ENCODE measurements around the gene LRP2.

DNA sequence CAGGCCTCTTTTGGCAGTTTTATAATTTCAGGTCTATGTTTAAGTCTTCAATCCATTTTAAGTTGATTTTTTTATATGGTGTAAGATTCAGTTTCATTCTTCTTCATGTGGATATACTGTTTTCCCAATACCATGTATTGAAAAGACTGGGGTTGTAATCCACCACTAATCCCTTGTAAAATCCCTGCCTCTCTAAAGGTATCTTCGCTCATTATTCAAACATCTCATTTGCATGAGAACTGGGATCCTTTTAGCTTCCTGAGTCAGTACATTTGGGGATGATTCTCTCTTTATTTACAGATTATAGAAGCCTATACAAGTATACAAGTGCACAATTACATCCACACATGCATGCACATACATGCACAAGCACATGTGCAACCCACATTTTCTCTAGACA is 267.7 kb downstream of the LRP2 start:
- TF ChIP-seq POLR2A (IDR thresholded peaks at IDR 0.05; ENCODE audit: low read depth, low read length): no peak
- no peak for TF ChIP-seq SPI1 (IDR thresholded peaks at IDR 0.05; ENCODE audit: low read depth, low read length)
- no peak for TF ChIP-seq POLR2AphosphoS5 (IDR thresholded peaks at IDR 0.05; ENCODE audit: low read depth, low read length)
